ENCODE results near the gene TM4SF20. TPM values are rescaled to one million over a fixed set of nuclear protein-coding genes. Genes with fewer than 3 reads are reported as not detected.

TM4SF20 gene
- total and polyA plus RNA-seq, 4 donors = 0.09 TPM; not detected in 3

- peaks cover 0 to 3% (median 0%) of the 10 kb centered on the region in 4 donors for H3K9me3 ChIP-seq (ENCODE audit: control insufficient read depth in 4 of 4, insufficient read depth in 3 of 4, low read length in 3 of 4)
- WGBS, 2 donors = 0 to 7% methylated on average over 53 to 67 of the region's 67 CpGs
- ATAC-seq (ENCODE audit: insufficient read depth, low FRiP score) (peak; percentile 99), DNase-seq (peak; percentile 94 to 97 (median 95))
- peak within 1 kb of the TSS; percentile 67 to 86 for H3K9ac ChIP-seq (ENCODE audit: insufficient read depth in 1 of 2, low read length in 2 of 2)
- no peak for TF ChIP-seq CTCF (IDR thresholded peaks at IDR 0.05; ENCODE audit: control extremely low read depth, extremely low read depth)
- peaks cover 0 to 2% (median 0%) of the 10 kb centered on the region in 4 donors for H3K36me3 ChIP-seq (ENCODE audit: control insufficient read depth in 4 of 4, insufficient read depth in 4 of 4, low read length in 4 of 4)
- no peaks in the 10 kb centered on the region for H3K27me3 ChIP-seq (ENCODE audit: control insufficient read depth in 3 of 3, insufficient read depth in 3 of 3, low read length in 2 of 3)
- H3K4me1 ChIP-seq (ENCODE audit: control insufficient read depth in 5 of 5, insufficient read depth in 5 of 5, low read length in 5 of 5) = peaks cover 0 to 15% (median 8%) of the 10 kb centered on the region in 5 donors
- peak within 1 kb of the TSS; percentile 67 for H3K4me3 ChIP-seq
- peak within 1 kb of the TSS; percentile 85 to 93 for H3K27ac ChIP-seq (ENCODE audit: low read depth in 1 of 2, low read length in 1 of 2)
Observed at GRCh38 chr2:227324995-227325838, 53.9 kb downstream of the TM4SF20 start, which contains the start of gene MFF. MFF (plus strand) TSS chr2:227325251; CDS start chr2:227330666, 5,415 bp downstream.

- no peaks in the 10 kb centered on the region for H3K27me3 ChIP-seq (ENCODE audit: control insufficient read depth in 3 of 3, insufficient read depth in 3 of 3, low read length in 2 of 3)
- H3K4me3 ChIP-seq = peak overlapping the region; percentile 67
- DNase-seq (no peak), ATAC-seq (ENCODE audit: insufficient read depth, low FRiP score) (peak; percentile 8)
- H3K36me3 ChIP-seq (ENCODE audit: control insufficient read depth in 4 of 4, insufficient read depth in 4 of 4, low read length in 4 of 4) = peaks cover 0 to 2% (median 0%) of the 10 kb centered on the region in 4 donors
- peak overlapping the region; percentile 65 to 67 for H3K9ac ChIP-seq (ENCODE audit: insufficient read depth in 1 of 2, low read length in 2 of 2)
- H3K27ac ChIP-seq (ENCODE audit: low read depth in 1 of 2, low read length in 1 of 2) = peak overlapping the region; percentile 73 to 87
- no peak for TF ChIP-seq CTCF (IDR thresholded peaks at IDR 0.05; ENCODE audit: control extremely low read depth, extremely low read depth)
- WGBS, 2 donors = 7 to 11% methylated on average over 6 of the region's 6 CpGs
- peaks cover 0 to 3% (median 0%) of the 10 kb centered on the region in 4 donors for H3K9me3 ChIP-seq (ENCODE audit: control insufficient read depth in 4 of 4, insufficient read depth in 3 of 4, low read length in 3 of 4)
- peaks cover 0 to 15% (median 8%) of the 10 kb centered on the region in 5 donors for H3K4me1 ChIP-seq (ENCODE audit: control insufficient read depth in 5 of 5, insufficient read depth in 5 of 5, low read length in 5 of 5)
Observed at GRCh38 chr2:227324642-227324994, 54.5 kb downstream of the TM4SF20 start.

- DNase-seq (no peak), ATAC-seq (ENCODE audit: insufficient read depth, low FRiP score) (no peak)
- 97% methylated on average over 4 of the region's 4 CpGs for WGBS, 2 donors
- no peak for TF ChIP-seq CTCF (IDR thresholded peaks at IDR 0.05; ENCODE audit: control extremely low read depth, extremely low read depth)
- no peak overlapping the region for H3K27ac ChIP-seq (ENCODE audit: low read depth in 1 of 2, low read length in 1 of 2)
- no peak overlapping the region for H3K9ac ChIP-seq (ENCODE audit: insufficient read depth in 1 of 2, low read length in 2 of 2)
- no peaks in the 10 kb centered on the region for H3K36me3 ChIP-seq (ENCODE audit: control insufficient read depth in 4 of 4, insufficient read depth in 4 of 4, low read length in 4 of 4)
- H3K9me3 ChIP-seq (ENCODE audit: control insufficient read depth in 4 of 4, insufficient read depth in 3 of 4, low read length in 3 of 4) = peaks cover 0 to 3% (median 0%) of the 10 kb centered on the region in 4 donors
- no peak overlapping the region for H3K4me3 ChIP-seq
- H3K27me3 ChIP-seq (ENCODE audit: control insufficient read depth in 3 of 3, insufficient read depth in 3 of 3, low read length in 2 of 3) = no peaks in the 10 kb centered on the region
- H3K4me1 ChIP-seq (ENCODE audit: control insufficient read depth in 5 of 5, insufficient read depth in 5 of 5, low read length in 5 of 5) = peaks cover 0 to 15% (median 8%) of the 10 kb centered on the region in 5 donors
Observed at GRCh38 chr2:227323818-227324217, 55.3 kb downstream of the TM4SF20 start.

All from lung (tissue), 12 donors.